Osteoblast (primary cell): ENCODE results near the gene ZPBP2. TPM values are rescaled to one million over a fixed set of nuclear protein-coding genes. Genes with fewer than 3 reads are reported as not detected.
A peak's percentile ranks its signal among the peaks of the same experiment; 100 is the strongest.
"Not testable (repeated sequence)": the region's sequence is repeated elsewhere in the genome, so short reads cannot be mapped to it uniquely, and the experiment has no call there.

Experiments
- DNase-seq: peaks from one replicate; pipeline ENCODE4 v3.0.0; 2011; ENCODE audit warnings: low spot score, mixed read lengths; ENCODE audit not compliant: insufficient read length; ENCODE audit errors: missing footprints
- H2AFZ ChIP-seq: 2 replicates; pipeline ENCODE4 v1.6.0; 2011; ENCODE audit warnings: mild to moderate bottlenecking, low read length
- H3K27ac ChIP-seq: 2 replicates; pipeline ENCODE4 v1.5.1; 2011; ENCODE audit warnings: mild to moderate bottlenecking, low read depth, low read length, moderate library complexity
- H3K27me3 ChIP-seq: 2 replicates; pipeline ENCODE4 v1.6.0; 2012; ENCODE audit warnings: mild to moderate bottlenecking, control low read depth, inconsistent platforms, low read length, moderate library complexity; ENCODE audit not compliant: insufficient read depth
- H3K36me3 ChIP-seq: 2 replicates; pipeline ENCODE4 v1.5.1; 2011; ENCODE audit warnings: mild to moderate bottlenecking, low read length, control low read depth, moderate library complexity; ENCODE audit not compliant: insufficient read depth
- H3K4me1 ChIP-seq: 2 replicates; pipeline ENCODE4 v1.5.1; 2011; ENCODE audit warnings: mild to moderate bottlenecking, low read length, control low read depth, moderate library complexity; ENCODE audit not compliant: insufficient read depth
- H3K4me2 ChIP-seq: 2 replicates; pipeline ENCODE4 v1.6.0; 2011; ENCODE audit warnings: mild to moderate bottlenecking, low read length; ENCODE audit not compliant: insufficient read depth
- H3K4me3 ChIP-seq: fragments of 200-600 bp; sonication (generic); 3 replicates; pipeline ENCODE4 v1.5.1; 2012; ENCODE audit warnings: mild to moderate bottlenecking, low read length, inconsistent platforms; ENCODE audit not compliant: insufficient read depth
- H3K79me2 ChIP-seq: 2 replicates; pipeline ENCODE4 v1.6.0; 2012; ENCODE audit warnings: mild to moderate bottlenecking, low read length, control low read depth, inconsistent platforms; ENCODE audit not compliant: insufficient read depth
- H3K9me3 ChIP-seq: 2 replicates; pipeline ENCODE4 v1.5.1; 2011; ENCODE audit warnings: low read depth, low read length, control low read depth
- H4K20me1 ChIP-seq: 2 replicates; pipeline ENCODE4 v1.6.0; 2012; ENCODE audit warnings: mild to moderate bottlenecking, low read length, control low read depth; ENCODE audit not compliant: insufficient read depth
- CTCF ChIP-seq: IDR thresholded peaks from 2 replicates; pipeline ENCODE4 v1.5.1; 2011; ENCODE audit warnings: mild to moderate bottlenecking, low read depth, low read length, moderate library complexity; ENCODE audit errors: extremely low read depth
- total RNA-seq: library from RNA; depleted of rRNA; stranded (reverse); fragments of >200 nt; gene quantifications from 2 replicates; pipeline ENCODE4 v1.2.3, GENCODE V29; 2012

ZPBP2 gene
- total RNA-seq, 1 donor = not detected

- Histone ChIP-seq H2AFZ (no peak overlapping the region), H3K9me3 (no peaks in the 10 kb centered on the region), H3K79me2 (no peaks in the 10 kb centered on the region), H3K27me3 (peaks cover 59% of the 10 kb centered on the region), H3K4me1 (peaks cover 2% of the 10 kb centered on the region), H3K4me2 (no peak overlapping the region), H3K36me3 (no peaks in the 10 kb centered on the region), H3K4me3 (no peak overlapping the region), H4K20me1 (no peaks in the 10 kb centered on the region), H3K27ac (no peak overlapping the region)
- no peak for DNase-seq
- no peak for TF ChIP-seq CTCF
These were observed 546 bp downstream of the ZPBP2 start for GRCh38 chr17:39868554-39868942.

DNA sequence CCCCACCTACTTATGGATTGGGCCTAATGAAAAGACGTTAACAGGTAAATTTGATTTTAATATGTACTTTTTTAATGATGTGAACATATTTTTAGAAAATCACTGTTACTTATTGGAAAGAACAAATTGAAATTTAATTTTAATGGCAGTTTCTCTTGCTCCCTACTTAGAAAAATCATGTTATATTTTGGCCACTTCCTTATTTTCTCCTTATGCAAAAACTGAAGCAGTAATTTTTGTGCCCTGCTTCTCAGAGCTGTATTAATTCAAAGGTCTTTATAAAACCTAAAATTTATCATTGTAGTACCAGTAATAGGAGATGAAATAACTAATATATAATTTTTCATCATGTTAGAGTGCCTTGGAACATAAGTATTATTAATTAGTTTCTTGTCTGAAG, 2.8 kb downstream of the ZPBP2 start:
- Histone ChIP-seq H3K27ac (no peak overlapping the region), H3K4me3 (no peak overlapping the region), H3K4me2 (no peak overlapping the region), H4K20me1 (no peaks in the 10 kb centered on the region), H3K27me3 (peaks cover 41% of the 10 kb centered on the region), H3K36me3 (no peaks in the 10 kb centered on the region), H2AFZ (no peak overlapping the region), H3K9me3 (no peaks in the 10 kb centered on the region), H3K4me1 (no peaks in the 10 kb centered on the region), H3K79me2 (no peaks in the 10 kb centered on the region)
- DNase-seq = no peak
- TF ChIP-seq CTCF = no peak

DNA sequence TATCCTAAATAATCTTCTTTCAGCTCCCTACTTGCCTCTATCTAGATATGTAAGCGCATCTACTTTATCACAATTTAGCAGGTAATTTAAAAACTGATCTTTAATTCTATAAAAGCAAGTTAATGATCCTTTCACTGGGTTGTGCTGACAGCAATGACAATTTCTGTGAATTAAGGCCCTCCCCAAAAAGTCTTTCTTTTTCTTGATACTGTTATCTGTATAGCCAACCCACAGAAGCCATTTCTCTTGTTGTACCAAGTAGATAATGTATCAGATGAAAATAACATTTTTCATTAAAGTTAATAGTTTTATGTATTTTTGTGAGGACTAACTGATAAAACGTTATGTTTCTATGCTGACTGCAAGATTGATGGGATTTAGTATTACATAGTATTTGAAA, 3.8 kb downstream of the ZPBP2 start:
- no peaks in the 10 kb centered on the region for H3K36me3 ChIP-seq
- H3K4me2 ChIP-seq = no peak overlapping the region
- no peak for DNase-seq
- no peaks in the 10 kb centered on the region for H3K79me2 ChIP-seq
- H3K27ac ChIP-seq = no peak overlapping the region
- no peaks in the 10 kb centered on the region for H3K9me3 ChIP-seq
- TF ChIP-seq CTCF = no peak
- peaks cover 40% of the 10 kb centered on the region for H3K27me3 ChIP-seq
- no peak overlapping the region for H3K4me3 ChIP-seq
- H3K4me1 ChIP-seq = no peaks in the 10 kb centered on the region
- no peaks in the 10 kb centered on the region for H4K20me1 ChIP-seq
- no peak overlapping the region for H2AFZ ChIP-seq

- Histone ChIP-seq H3K27ac (no peak overlapping the region), H3K4me3 (no peak overlapping the region), H3K79me2 (no peaks in the 10 kb centered on the region), H2AFZ (no peak overlapping the region), H3K36me3 (no peaks in the 10 kb centered on the region), H3K4me2 (no peak overlapping the region), H3K27me3 (peaks cover 33% of the 10 kb centered on the region), H4K20me1 (no peaks in the 10 kb centered on the region), H3K9me3 (no peaks in the 10 kb centered on the region), H3K4me1 (no peaks in the 10 kb centered on the region)
- TF ChIP-seq CTCF = peak; percentile 38
- DNase-seq = no peak
These were observed 4.7 kb downstream of the ZPBP2 start for GRCh38 chr17:39872751-39873150.

DNA sequence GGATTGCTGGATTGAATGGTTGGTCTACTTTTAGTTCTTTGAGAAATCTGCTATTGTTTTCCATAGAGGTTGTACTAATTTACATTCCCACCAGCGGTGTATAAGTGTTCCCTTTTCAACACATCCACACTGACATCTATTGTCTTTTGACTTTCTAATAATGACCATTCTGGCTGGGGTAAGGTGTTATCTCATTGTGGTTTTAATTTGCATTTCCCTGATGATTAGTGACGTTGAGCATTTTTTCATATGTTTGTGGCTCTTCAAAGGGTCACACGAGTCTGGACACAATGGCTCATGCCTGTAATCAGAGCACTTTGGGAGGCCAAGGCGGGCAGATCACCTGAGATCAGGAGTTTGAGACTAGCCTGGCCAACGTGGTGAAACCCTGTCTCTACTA, 18.1 kb downstream of the ZPBP2 start:
- H3K36me3 ChIP-seq, H2AFZ ChIP-seq, H3K4me3 ChIP-seq, H3K4me1 ChIP-seq, H3K79me2 ChIP-seq, H3K27ac ChIP-seq, H3K4me2 ChIP-seq, DNase-seq, H3K9me3 ChIP-seq, H4K20me1 ChIP-seq: not testable (repeated sequence)
- H3K27me3 ChIP-seq = peaks cover 29% of the 10 kb centered on the region
